GM19395 (cell line): Measurements from ENCODE around the gene GDF2.

Experiments
- ATAC-seq: cut with Tn5 transposase; IDR thresholded peaks from one replicate; pipeline ENCODE4 v1.9.1; 2021; ENCODE audit warnings: mild to moderate bottlenecking, moderate library complexity; ENCODE audit not compliant: unreplicated experiment

Gene GDF2

DNA sequence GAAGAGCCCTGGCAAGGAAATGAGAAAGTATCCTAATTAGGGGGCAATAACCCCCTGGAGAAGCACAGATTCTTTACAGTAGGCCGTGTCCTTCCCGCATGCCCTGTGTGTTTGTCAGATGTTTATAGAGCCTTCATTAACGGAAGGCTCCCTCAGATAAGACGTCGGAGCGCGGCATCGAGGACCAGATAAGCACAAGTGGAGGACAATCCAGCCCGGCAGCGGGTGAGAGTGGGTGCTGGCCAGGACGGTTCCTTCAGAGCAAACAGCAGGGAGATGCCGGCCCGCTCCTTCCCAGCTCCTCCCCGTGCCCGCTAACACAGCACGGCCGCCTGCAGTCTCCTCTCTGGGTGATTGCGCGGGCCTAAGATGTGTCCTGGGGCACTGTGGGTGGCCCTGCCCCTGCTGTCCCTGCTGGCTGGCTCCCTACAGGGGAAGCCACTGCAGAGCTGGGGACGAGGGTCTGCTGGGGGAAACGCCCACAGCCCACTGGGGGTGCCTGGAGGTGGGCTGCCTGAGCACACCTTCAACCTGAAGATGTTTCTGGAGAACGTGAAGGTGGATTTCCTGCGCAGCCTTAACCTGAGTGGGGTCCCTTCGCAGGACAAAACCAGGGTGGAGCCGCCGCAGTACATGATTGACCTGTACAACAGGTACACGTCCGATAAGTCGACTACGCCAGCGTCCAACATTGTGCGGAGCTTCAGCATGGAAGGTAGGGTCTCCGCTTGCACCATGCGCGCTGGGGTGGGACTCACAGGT lies at the start of gene GDF2:
GDF2 (plus strand) TSS at position 155 of the 762 bp plus-strand sequence; CDS start at position 370, 215 bp downstream.
- ATAC-seq = no peak

DNA sequence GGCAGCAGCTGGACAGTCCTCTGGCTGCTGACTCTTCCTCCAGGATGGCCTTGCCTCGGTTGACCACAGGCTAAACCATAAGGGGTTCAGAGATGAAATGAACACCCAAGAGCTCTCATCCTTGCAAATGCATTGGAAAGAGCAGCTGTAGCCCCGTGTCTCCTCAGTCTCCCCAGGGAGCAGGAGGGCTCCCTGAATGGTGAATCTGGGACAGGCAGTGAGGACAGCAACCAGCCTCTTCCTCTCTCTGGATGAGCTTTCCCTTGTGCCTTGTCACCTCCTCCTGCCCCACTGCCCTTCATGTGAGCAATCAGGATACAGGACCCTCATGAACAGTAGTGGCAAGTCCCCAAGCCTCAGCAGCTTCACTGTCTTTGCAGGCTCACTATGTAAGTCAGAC lies 46.2 kb upstream of the GDF2 start:
- no peak for ATAC-seq

DNA sequence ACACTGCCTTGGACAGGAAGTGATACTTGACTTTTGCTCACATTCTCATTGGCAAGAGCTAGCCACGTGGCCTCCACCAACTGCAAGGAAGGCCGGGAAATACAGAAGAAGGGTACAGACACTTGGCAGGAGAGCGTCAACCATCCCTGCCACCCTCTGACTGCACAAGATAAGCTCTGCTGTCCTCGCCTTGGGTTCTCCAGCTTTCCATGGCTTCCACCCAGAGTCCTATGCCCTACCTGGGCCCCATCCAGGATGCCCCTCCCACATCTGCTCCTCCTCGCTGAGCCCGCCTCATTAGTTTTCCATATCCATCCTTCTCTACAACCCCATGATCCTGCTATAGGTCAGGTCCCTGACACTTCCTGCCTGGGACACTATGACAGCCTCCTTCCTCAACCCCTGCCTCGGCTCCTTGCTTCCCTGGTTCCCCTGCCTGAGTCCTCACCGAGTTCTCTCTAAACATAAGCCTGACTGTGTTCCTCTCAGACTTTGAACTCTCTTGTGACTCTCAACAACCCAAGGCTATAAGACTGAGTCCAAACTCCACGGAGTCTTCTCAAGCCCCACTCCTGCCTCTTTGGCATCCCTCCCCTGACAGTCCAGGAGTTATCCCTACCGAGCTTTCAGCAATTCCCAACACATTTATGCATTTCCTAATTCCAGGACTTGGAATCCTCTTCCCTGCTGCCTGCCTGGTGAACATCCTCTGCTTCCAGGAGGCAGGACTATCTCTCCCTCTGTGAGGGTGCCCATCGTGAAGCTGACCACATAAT lies 45.5 kb upstream of the GDF2 start:
- no peak for ATAC-seq

DNA sequence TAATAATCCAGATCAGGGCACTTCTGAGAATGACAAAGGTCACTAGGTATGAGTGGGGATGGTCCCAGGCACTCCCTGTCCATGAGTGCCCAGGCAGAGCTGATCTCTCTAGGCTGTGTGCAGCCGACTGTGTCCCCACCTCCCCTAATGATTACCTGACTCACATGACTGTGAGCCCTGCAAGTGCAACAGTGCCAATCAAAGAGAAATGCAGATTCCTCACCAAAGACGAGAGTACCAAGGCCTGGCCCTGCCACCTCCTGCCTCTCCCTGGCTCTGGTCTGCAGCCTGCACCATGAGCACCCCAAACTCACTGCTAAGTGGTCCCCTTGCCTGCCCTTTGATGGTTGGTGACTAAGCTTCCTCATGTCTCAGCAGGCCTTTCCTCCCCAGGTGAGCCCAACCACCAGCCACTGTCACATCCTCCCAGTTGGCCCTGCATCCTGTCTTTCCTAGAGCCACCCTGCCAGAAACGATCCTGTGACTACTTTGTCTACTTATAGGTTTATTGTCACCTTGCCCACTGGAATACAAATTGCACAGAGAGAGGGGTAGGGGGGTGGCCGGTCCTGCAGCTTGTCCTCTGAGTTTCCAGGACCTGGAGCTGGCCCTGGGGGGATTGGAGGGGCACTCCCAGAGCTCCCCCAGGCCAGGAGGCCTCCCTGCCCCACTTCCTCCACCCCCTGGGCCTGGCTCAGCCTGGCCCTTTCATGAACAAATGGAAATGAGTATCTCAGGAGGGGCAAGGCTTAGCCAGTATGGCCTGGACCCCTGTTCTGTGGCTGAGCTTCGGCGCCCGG lies 44.7 kb upstream of the GDF2 start:
- no peak for ATAC-seq

DNA sequence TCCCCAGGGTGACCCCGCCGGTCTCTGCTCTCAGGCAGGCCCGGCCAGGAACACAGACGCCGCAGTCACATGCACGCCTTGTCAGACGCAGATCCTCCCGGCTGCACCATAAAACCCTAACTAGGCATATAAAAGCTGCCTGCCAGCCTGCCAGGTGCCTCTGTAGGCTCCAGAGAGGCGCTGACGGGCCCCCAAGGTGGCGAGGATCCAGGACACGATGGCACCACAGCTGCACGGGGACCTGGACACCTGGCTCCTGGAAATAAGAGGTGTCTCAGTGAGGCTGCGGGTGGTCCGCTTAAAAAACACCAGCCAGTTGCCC lies 44.1 kb upstream of the GDF2 start:
- ATAC-seq = no peak

DNA sequence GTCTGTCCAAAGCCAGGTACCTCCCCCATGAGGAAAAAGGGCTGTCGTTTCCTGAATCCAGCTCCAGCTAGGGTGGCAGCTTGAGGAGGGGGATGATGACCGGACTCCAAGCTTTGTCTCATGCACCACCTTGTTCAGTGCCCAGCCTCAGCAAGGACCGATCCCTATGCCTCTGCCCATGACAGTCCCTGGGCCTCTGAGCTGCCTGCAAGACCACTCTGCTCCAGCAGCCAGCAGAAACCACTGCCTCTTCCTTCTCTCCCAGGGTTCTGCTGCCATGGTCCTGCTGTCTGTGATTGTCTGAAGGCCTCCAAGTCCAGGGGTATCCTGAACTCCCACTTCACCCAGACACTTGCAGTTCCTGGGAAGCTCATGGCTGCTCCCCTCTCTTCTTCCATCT lies 43.5 kb upstream of the GDF2 start:
- no peak for ATAC-seq

DNA sequence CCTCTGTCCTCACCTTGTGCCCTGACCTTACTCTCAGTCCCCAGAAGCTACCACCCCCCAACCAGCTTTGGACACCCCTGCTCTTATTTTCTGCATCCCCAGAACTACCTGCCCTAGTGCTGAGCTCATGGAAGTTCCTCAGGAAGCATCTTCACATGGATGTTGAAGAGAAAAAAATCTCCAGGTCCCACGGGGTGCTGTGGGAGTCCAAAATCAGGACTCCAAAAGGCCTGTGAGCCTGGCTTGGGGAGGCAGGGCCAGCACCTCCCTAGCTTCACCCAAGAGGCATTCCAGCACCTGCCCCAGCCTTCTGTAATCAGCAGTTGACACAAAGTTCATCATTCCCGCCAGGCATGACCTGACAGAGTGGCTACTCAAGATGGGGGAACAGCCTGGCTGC lies 43.0 kb upstream of the GDF2 start:
- ATAC-seq = no peak

DNA sequence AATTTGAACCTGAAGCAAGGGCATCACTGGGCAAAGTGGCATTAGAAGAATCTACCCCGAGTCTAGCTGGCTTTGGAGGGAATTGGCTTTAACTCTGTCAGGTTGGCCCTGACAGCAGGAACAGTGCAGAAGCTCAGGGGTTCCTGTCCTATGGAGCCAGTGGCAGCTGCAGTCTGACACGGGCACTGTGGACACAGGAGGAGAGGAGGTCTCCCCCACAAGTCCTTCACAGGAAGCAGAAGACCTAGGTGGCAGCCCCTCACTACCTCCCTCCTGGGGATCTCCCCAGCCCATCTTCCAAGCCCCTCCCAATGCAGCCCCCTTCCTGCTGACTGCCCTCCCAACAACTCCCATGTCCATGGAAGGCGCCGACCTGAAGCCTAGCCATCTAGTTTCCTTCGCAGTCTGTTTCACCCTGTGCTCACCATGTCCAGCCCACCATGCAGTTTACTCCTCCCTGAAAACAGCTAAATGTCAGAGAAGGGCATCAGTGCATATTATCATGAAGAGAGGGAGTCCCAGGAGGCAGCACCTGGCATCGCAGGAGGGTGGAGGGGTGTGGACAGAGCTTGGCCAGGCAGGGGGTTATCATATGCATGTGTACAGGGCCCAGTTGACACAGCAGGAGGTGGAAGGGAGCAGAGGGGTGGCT lies 40.1 kb upstream of the GDF2 start:
- no peak for ATAC-seq

DNA sequence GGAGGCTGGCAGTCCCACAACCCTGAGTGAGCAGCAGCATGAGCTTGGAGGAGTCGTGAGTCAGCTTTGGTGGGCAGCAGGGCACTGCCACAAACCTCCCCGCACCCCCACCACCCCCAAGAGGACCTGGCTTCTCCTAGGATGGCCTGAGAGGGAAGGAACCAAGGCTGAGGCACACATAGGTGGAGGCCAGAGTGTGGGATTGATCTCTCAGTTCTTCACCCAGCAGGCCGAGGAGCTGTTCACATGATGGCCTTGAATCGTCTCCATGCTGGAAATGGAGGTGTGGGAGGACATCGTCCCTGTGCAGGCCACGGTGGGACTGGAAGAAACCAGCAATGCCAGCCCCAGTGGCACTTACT lies 39.6 kb upstream of the GDF2 start:
- ATAC-seq = no peak

DNA sequence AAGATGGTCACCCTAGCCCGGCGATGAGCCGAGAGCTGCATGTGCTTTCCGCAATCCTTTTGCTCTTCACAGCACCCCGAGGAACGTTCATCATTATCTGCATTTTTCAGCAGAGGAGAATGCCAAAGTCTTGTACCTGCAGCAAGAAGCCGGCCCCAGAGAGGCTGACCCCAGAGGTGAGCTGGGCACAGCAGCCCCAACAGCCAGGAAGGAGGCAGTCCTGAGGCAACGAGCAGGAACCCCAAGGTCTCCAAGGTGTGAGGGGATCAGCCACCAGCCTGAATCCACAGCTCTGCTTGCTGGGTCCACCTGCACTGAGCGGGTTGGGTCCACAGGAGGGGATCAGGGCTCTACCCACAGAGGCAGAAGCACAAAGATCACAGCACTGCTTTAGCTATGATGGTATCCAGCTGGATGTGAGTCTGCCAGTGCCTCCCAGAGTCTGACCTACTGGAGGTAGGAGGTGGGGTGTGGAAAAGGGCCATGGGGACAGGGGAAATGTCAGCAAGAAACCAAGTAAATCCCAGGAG lies 39.1 kb upstream of the GDF2 start:
- no peak for ATAC-seq

DNA sequence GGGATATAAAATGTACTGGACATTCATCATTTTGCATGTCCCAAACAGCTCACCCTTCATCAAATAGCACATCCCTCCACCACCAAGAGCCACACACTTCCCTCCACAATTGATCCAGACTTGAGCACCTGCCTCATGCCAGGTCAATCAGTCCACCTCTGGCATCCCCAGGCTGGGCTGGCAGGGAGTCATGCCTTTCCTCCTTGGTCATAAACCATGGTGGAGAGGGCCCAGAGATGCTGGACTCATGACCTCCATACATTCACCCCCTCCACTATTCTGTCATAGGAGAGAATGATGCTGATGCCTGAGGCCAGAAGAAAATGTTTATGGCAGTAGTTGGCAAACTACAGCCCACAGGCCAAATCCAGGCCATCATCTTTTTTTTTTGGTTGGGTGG lies 38.4 kb upstream of the GDF2 start:
- no peak for ATAC-seq

DNA sequence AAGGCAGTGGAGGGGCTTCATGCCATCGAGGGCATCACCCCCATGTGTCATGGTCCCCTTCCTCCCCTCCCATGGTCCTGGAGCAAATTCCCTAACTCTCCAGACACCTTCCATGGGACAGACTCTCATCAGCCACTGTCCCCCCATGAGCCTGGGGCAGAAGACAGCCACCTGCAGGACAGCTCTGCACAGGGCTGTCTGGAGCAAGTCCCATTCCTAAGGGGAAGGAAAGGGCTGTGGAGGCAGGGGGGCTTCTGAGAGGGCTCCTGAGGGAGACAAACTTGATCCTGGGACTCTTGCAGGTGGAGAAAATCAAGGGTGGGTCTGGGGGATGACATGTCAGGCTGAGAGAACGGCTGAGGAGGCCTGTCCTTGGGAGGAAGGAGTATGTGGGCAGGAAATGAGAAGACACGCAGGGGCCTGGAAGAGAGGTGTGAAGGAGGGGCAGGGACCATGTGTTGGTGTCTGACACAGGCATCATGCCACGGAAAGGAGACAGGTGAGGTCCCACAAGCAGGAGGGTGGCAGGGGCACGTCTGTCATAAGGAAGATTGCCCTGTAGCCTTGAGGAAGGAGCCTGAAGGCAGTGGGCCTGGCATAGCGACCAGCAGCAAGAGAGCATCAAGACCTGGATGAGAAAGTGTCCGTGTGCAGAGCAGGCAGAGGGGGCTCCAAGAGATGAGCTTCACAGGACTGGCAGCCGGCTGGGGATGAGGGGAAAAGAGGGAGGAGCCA lies 36.7 kb upstream of the GDF2 start:
- no peak for ATAC-seq

DNA sequence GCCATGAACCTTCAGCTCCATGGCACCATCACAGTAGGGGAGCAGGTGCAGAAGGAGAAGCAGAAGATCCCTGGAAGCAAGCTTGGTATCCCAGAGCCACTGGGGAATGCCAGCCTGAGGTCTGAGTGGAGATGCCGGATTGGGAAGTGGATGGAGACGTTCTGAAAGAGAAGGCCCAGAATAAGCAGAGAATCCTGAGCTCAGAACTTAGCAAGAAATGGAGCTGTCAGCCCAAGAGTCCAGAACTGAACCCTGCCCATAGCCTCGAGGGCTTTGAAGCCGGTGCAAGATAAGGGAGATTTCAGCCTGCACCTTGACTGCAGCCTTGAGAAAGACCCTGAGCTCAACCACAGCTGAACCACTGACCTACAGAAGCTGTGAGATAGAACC lies 36.1 kb upstream of the GDF2 start:
- ATAC-seq = no peak

DNA sequence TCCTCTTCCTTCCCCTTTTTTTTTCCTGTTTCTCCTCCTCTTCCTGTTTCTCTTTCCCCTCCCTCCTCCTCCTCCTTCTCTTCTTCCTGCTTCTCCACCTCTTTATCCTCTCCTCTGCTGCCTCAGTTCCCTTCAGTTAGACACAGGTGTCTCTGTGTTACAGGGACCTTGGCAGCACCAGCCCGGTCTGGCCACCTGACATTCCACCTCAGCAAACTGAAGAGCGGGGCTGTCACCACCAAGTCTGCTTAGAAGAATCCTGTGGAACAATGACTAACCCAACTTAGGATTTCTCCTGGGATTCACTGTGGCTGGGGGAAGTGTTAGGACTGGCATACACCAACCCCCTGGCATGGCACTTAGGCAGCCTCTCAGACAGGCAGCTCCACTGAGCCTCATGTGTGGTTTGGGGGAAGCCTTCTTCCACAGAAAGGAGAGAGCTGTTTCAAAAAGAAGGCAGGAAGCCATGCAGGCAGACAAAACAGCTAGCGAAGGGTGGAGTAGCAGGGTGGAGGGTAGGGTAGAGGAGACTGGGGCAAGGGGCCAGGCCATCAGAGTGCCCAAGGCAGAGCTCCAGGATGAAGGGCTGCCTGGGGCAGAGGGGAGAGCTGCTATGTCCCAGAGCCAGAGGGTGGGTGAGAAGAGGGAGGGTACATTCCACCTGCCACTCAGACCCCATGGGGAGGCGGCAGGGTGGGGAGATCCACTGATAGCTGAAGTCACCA lies 35.5 kb upstream of the GDF2 start:
- ATAC-seq = no peak

DNA sequence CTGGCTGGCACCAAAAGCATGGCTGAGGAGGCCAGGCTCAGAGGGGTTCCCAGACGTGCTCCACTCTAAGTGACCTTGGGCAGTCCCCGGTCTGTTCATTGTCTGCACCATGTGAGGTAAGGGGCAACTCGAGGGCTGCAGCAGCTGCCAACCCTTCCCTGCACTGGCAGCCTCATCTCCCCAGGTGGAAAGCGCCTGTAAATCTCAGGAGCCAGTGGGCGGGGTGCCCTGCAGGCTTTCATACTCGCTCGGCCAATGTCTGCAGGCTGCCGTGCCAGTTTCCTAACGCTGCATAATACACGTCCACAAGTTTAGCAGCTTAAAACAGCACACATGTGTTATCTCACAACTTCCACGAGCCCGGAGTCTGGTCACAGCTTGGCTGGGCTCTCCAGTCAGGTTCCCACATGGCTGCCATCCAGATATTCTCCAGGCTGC lies 34.9 kb upstream of the GDF2 start:
- ATAC-seq = no peak

DNA sequence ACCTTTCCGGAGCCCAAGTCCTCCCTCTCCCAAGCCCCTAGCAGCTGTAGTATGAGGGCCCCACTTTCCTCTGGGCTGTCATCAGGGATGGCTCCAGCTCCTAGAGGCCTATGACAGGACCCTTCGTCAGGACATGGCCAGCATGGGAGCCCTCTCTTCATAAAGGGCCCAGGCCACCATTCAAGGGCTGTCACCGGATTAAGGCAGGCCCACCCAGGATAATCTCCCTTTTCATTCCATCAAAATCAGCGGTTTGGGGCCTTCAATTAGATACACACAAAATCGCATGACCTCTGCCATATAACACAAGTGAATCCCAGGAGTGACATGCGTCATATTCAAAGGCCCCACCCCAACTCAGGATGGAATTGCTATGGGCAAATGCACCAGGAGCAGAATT lies 34.4 kb upstream of the GDF2 start:
- ATAC-seq = no peak

DNA sequence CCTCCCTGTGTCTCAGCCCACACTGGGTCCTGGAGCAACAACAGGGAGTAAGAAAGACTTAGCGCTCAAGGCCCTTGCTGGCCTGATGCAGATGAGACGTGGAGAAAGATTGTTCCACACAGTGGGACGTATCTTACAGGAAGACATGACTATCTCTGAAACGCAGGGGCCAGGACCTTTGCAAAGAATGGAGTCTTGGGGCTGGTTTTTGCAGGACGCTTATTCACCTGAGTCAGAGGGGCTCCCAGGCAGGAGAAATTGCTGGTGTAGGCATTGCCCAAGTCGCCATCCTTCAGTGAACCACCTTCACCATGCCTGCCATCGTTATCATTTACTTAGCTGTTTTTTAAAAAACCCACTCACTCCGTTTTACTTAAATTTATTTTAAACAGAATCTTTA lies 34.0 kb upstream of the GDF2 start:
- ATAC-seq = no peak

DNA sequence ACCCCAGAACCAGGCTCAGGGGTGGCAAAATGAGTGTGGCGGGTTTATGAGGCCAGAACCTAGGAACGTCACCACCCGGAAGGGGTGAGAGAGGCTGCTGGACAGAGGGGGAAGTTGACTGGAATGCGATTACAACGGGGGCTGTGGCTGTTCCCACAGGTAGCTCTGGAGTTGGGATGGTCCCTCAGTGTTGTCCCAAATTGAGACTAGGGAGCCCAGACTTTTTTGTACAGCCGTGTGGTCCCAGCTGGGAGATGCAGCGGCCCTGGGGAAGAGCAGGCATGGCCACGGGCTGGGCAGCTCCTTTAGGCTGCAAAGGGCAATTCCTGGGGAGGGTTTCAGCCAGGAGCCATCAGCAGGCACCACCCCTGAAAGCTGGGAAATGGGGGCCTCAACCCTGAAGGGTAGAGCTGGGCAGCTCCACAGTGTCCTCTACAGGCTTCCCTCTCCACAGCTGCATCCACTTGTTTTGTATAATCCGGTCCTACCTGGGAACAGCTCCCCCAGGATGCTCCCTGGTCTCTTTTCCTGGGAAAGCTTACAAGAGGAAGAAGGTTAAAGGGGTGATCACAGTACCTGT lies 33.2 kb upstream of the GDF2 start:
- ATAC-seq = no peak

DNA sequence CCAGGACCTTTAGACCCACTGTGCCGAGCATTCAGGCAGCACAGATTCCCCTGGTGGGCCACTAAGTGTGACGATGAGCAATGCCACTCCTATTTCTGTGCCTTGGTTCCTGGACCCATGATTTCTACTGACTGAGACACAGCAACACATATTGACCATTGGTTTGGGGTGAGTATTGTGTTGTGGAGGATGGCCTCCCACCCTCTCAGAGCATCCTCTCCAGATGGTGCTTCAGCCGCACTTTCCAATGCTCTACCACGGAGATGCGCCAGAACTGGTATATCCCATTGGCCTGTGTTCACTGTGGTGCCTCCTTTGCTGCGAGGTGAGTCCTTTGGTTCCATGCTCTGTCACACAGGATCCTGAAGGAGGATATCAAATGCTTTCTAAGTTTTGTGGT lies 32.3 kb upstream of the GDF2 start:
- no peak for ATAC-seq
